Activated T-cell treated with anti-CD3 and anti-CD28 coated beads for 48 hours (primary cell): Measurements from ENCODE around the gene FBXO44.

Experiments used
- DNase-seq: peaks from one replicate; pipeline ENCODE4 v3.0.0-alpha.2; 2020; ENCODE audit warnings: low read depth

The FBXO44 gene

DNA sequence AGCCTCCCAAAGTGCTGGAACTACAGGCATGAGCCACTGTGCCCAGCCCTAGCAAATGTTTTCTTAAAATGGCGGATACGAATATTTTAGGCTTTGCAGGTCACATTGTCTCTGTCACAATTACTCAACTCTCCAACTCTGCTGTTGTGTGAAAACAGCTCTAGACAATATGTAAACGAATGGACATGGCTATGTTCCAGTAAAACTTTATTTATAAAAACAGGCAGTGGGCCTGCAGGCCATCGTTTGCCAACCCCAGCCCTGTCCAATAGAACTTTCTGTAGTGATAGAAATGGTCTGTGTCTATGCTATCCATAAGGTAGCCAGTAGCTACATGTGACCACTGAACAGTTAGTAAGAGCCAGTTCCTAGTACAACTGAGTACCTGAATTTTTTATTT lies 5.1 kb downstream of the FBXO44 start:
- DNase-seq: no peak

DNA sequence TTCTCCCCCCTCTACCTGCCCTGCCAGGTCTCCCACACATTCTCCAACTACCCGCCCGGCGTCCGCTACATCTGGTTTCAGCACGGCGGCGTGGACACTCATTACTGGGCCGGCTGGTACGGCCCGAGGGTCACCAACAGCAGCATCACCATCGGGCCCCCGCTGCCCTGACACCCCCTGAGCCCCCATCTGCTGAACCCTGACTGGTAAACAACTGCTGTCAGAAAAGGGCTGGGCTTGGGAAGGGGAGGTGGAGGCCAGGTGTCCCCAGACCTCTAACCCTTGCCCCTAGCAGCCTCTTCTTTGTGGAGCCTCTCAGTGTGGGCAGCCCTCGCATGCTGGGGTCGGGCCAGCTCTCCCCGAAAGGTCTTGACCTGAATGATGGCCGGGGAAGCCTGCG lies 6.4 kb downstream of the FBXO44 start:
- no peak for DNase-seq

DNA sequence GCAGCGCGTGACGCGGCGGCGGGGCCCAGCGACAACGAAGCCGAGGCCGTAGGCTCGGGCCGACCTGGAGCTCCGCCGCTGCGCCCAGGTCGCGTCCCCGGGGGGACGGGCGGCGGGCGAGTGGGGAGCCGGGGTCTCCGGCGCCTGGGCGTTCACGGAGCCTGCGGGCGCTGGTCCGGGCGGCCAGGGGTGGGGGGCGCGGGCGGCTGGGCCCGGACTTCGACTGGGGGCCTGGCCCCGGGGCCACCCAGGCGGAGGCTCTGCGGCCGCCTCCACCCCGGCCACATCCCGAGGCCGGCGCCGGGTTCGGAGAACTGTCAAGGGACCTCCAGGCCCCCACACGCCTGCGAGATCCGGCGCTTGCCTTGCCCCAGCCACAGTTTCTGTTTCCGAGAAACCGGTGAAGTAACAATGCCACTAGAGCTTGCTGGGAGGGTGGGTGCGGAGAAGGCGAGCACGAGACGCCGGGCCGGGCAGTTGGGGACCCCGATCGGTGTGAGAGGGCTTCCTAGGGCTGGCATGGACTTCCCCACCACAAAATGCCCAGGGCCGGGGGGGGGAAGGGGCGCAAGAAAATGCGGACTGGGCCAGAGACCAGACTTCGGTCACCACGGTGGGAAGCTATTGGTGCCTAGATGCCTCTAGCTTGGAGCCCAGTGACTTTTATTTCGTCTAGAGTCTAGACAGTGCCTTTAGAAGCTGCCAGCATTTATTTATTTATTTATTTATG lies 9.8 kb downstream of the FBXO44 start:
- DNase-seq: peak; percentile 45

DNA sequence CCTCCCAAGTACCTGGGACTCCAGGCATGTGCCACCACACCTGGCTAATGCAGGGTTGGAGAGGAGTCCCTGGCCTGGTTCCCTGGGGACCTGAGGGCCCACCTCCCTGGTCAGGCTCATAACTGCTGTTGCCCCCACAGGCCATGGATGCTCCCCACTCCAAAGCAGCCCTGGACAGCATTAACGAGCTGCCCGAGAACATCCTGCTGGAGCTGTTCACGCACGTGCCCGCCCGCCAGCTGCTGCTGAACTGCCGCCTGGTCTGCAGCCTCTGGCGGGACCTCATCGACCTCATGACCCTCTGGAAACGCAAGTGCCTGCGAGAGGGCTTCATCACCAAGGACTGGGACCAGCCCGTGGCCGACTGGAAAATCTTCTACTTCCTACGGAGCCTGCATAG lies 13.8 kb downstream of the FBXO44 start:
- no peak for DNase-seq

DNA sequence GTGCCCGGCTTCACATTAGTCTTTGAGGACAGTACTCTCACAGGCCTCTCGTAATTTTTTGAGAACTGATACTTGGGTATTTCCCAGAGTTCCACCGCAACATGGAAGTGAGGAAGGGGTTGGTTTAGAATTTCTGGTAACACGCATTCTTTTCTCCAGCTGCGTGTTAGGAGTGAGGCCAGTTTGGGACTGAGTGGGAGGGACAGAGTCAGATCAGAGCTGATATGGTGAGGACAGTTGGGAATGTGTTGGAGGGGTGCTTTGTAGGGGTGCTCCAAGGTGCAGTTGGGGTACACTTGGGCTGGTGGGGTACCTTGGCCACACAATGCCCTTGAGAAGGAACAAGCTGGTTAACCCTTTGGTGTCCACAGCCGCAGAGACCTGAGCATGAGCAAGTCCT lies 16.1 kb downstream of the FBXO44 start:
- no peak for DNase-seq

DNA sequence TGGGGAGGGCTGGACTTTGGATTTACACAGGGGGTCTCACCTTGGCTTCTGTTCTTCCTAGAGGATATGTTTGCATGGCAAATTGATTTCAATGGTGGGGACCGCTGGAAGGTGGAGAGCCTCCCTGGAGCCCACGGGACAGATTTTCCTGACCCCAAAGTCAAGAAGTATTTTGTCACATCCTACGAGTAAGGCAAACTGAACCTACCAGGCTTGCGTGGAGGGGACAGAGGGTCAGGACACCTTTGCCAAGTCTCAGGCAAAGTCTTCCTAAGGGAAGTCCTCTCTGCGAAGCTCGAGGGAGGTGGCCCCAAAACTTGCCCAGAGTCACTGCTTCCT lies 16.5 kb downstream of the FBXO44 start:
- no peak for DNase-seq

DNA sequence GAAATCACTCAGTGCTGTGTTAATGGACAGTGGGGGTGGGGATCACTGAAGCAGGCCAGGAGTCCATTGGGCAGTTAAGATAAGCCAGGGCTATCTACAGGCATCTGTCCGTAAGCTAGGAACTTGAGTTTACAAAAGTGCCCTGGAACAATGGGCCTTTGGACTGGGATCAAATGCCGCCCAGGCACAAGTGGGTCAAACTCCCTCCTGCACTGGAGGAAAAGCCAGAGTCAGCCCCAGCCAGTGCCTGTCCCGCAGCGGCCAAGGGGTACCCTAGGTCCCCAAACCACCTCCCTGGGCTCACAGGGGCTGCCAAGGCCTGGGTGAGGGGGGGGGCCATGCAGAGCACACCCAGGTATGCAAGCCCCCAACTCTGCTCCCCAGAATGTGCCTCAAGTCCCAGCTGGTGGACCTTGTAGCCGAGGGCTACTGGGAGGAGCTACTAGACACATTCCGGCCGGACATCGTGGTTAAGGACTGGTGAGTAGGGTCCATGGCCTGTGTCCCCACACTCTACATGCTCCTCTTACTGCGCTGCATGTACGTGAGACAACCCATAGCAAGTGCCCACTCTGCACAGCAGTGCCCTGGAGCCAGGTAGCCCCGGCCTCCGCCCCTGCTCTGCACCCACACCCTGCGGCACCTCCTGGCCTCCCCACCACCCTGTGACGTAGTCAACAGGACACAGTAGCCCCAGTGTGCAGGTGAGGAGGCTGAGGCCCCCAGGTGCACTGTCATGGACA lies 17.0 kb downstream of the FBXO44 start:
- no peak for DNase-seq

DNA sequence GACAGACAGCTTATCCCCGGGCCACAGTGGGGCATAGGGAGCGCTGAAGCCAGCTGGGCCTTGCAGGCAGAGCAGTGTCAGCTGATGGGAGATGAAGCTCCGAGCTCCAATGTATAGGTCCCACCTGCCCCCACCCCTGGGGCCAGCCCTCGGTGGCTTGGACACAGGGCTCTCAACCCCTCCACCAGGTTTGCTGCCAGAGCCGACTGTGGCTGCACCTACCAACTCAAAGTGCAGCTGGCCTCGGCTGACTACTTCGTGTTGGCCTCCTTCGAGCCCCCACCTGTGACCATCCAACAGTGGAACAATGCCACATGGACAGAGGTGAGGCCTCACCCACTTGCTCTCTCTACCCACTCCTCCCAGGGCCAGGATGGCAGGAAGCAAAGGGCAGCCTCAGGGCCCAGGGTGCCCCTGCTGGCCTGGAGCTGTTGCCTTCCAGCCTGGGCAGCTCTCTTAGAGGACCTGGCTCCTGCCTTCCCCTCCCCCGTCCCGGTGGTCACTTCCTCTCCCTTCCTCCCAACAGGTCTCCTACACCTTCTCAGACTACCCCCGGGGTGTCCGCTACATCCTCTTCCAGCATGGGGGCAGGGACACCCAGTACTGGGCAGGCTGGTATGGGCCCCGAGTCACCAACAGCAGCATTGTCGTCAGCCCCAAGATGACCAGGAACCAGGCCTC lies 18.6 kb downstream of the FBXO44 start:
- DNase-seq: no peak

DNA sequence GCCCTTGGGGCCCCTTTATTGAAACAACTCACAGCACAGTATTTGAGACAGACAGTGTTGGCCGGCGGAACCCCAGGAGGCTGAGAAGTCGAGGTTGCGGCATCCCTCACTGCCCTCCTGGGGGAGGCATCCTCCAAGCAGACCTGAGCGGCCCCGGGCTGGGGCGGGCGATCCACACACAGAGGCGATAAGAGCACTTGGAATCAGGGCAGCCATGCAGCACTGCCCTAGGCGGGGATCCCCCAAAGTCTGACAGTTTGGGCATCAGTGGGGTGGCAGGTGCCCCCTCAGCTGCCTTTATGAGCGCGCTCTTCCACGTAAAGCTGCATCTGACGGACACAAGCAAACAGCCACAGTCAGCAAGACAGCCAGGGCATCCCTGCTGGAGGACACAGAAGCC lies 19.8 kb downstream of the FBXO44 start:
- DNase-seq: no peak

DNA sequence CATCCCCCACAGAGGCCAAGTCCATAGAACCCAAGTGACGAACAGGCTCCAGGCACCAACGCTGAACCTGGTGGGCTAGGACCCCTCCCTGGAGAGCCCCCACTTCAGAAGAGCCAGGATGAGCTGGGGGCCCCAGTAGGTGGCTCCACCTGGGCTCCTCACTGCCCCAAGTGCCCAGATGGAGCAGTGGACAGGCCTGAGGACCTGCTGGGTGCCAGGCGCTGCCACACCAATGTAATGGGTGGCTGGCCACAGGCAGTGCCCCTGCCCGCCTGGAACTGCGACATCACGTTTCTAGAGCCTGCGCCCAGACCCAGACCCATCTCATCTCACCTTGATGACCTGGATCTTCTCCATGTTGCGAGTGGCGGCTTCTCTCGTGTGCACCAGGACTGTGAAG lies 20.6 kb downstream of the FBXO44 start:
- no peak for DNase-seq

DNA sequence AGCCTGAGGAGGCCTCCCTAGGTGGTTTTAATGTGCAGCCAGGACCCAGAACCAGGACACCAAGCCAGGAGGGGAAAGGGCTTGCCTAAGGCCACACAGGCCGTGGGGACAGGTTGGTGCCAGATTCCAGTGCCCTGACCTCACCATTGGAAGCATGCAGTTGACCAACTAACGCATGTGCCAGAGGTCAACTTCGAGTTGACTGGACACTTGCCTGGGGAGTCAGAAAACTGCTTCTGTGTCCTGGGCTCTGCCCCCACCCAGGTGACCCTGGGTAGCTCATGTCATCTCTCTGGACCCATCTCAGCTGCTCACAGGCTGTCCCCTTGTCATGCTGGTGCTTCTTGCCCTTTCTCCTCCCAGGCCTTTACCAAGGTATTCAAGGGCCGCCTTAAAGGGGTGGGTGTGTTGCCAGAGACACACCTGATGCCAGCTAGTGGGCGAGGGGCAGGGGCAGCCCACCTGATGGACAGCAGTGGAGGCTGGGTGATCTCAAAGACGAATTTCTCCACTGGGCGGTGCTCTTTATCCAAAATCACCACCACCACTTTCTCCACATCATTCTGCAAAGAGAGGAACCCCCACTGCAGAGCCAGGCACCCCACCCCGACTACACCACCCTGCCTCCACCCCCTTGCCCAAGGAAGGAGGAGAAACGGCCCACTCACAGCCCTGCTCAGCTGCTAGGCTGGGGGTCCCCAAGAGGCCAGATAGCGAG lies 21.9 kb downstream of the FBXO44 start:
- no peak for DNase-seq

DNA sequence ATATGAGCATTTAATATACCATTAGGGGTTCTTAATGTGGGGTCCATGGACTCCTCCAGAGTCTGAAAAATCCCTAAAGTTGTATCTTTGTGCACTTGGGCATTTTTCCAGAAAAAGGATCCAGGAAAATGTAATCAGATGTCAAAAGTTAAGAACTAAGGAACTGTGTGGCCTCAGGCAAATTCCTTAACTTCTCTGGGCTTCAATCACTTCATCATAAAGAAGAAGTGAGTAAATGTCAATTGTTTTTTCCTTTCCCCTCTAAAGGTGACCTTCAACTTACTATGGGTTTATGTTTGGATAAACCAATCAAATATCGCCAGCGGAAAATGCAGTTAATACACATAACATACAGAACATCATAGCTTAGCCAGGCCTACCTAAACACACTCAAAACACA lies 23.8 kb downstream of the FBXO44 start:
- no peak for DNase-seq

DNA sequence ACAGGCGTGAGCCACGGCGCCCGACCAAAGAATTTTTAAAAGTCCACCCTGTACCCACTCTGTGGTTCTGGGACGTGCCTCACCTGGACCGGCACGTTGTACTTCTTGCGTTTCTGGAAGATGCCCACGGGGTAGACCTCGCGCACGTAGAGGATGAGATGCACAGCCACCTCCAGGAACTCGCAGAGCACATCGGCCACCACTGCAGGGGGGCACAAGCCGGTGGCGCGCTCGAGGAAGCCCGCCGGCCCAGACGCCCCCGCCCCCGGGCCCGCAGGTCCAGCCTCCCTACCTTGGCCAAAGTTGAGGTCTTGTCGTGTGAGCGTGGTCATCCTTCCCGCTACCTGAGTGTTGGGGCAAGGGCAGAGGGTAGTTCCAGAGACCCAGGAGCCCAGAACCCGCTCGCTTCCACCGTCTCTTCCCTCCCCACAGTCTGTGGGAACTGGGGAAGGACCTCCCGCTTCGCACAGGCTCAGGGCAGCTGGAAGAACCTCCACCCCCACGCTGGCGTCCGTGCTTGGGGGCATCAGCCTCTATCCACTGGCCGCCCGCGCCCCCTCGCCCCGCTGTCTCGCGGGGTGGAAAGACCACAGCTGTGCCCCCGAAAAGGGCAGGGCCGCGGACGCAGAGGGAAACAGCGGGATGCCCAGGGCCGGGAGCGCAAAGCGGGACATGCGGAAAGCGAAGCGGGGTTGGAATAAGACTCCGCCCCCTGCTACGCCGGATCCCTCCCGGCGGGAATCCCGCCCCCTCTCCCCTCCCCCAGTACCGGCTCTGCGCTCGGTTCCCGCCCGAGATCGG lies 25.8 kb downstream of the FBXO44 start:
- no peak for DNase-seq

DNA sequence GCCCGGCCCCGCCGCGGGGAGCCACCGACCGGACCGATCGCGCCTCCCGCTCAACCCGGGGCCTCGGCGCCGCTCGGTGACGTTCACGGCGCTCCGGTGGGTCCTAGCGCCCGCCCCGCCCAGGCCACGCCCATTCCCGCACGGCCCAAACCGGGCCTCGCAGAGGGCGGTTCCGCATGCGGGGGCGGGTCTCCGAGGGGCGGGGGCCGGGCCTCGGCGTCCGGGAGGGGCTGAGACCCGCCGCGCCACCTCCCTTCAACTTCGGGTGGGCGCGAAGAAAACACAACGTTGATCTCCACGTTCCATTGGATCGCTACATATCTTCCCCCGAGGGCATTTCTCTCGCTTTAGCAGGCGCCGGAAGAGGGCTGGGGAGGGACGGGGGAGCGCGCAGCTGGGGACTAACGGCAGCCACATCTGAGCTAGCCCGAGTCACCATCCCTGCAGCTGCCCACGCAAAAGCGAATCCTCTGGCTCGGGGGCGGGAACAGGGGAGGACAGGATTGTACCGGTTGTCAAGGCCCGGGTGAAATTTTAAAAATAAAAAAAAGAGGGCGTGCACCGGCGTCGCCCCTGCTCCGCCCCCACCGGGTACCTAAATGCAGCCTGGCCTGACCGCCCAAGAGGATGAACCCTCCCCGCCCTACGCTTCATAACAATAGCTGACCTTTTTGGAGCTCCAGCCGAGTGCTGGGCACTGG lies 26.5 kb downstream of the FBXO44 start, which contains the start of gene MAD2L2:
TSS of gene MAD2L2 (minus strand) at position 78 of the 701 bp plus-strand sequence. CDS start 547 bp downstream, outside the sequence.
- peak; percentile 88 for DNase-seq

DNA sequence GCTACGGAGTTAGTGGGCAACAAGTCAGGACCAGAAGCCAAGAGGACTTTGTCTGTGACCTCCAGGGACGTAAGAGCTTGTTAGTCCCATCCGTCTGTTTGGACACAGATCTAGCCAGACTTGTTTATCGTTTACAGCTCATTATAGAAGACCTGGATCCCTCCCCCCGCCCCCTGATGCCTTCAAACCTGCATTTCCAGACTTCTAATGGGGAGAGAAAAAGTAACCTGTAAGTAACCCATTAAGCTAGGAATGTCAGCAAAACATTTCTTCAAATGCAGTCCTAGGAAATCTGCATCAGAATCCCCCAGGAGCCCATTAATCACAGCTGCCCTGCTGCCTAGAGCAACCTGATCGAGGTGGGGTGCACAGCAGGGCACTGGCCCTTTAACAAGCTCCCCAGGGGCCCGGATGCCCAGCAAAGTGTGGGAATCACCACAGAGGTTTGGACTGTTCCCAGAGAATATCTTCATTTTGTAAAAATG lies 27.7 kb downstream of the FBXO44 start:
- DNase-seq: no peak

DNA sequence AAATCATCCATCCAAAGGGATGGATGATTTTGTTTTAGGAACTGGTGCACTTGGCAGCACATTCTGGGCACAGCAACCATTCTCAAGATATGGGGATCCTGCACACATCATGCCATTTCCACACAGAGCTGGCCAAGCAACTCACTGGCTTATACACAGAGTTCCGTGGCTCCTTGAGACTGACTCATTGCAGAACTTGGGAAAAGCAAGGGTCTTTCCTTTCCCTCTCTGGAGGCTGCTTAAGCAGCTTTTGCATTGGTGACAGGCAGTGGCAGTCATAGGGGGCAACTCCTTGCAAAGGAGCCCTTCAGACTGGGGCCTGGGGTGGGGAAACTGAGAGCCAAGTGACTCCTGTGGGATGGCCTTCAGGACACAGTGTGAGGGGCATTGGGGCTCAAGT lies 28.1 kb downstream of the FBXO44 start:
- no peak for DNase-seq

DNA sequence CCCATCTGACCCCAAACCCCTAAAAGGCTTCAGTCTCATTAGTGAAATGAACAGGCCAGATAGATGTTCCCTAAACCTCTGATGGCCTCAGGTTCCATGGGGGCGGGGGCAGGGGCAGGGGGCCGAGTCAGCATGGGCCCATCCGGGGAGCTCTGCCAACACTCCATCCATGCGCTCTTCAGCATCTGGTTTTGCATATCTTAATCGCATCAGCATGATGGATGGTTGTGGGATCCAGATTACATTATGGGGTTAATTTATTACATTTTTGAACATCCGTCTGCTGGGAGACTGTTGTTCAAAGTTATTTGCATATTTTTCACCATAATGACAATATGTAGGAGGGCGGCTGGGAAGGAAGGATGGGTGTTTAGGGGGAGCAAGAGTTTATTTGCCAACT lies 29.4 kb downstream of the FBXO44 start:
- no peak for DNase-seq

DNA sequence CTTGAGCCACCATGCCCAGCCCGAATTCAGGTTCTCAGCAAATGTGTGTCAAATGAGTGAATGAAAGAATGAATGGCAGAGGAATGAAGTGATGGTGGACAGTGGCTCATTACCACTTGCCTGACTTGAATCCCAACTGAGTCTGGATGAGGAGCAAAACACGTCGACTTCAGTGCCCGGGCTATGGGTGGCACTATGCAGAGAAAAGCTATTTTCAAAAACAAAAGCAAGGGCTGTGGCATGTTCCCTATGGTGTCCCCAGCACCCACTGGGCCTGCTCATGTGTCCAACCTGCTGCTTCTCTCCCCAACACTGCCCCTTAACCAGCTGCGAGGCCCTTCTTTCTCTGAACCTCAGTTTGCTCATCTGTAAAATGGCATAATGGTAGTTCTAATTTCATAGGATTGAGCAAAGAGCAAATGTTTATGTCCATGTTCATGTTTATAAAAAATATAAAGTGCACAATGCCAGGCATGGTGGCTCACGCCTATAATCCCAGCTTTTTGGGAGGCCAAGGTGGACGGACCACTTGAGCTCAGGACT lies 30.6 kb downstream of the FBXO44 start:
- no peak for DNase-seq

DNA sequence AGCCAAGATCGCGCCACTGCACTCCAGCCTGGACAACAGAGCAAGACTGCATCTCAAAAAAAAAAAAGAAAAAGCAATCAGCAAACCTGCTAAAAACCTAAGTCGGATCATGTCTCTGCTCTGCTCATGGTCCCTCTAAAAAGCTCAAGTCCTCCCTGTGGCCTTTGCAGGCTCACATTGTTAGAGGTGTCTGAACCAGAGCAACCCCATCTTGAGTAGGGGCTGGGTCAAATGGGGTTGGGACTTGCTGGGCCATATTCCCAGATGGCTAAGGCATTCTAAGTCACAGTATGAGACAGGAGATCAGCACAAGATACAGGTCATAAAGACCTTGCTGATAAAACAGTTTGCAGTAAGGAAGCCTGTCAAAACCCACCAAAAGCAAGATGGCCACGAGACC lies 33.8 kb downstream of the FBXO44 start:
- DNase-seq: no peak
